ENCODE measurements around the gene ABCA2. TPM values are rescaled to one million over a fixed set of nuclear protein-coding genes. Genes with fewer than 3 reads are reported as not detected.

Gene ABCA2
- polyA plus RNA-seq, 1 donor, result 25.3 TPM

DNA sequence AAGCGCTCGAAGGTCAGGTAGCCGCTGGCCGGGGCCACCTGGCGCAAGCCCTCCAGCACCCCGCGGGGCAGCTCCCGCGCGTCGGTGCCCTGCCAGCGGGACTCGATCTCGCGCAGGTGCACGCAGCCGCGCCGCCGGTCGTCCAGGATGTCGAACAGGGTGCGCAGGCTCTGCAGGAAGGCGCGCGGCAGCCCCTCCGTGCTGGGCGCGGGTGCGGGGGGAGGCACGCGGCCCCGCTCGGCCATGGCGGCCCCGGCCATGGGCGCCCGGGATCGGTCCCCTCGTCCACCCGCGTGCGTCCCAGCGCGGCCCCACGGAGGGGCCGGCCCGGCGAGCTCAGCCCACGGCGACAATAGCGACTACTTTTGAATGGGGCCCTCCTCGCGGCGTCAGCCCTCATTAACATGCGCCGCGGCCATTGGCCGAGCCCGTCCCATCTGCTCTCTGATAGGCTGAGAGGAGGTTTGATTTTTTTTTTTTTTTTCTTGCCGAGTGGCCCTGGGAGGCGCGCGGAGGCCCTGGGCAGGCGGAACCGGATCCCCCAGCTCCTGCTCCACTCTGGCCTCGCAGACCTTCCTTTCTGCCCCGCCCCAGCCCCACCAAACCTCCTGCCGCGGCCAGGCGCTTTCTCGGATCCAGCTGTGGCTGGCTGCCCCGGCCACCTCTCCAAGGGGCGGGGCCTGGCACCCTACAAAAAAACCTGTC is 42.3 kb upstream of the ABCA2 start, which contains the start of gene SAPCD2:
TSS of gene SAPCD2 (minus strand) at position 357 of the 705 bp plus-strand sequence. CDS start at position 260, 97 bp downstream.
- Histone ChIP-seq H3K27ac (ENCODE audit: low read length) (peak within 1 kb of the TSS; percentile 60), H3K36me3 (ENCODE audit: control insufficient read depth, insufficient read depth, low read length) (peaks cover 2% of the 10 kb centered on the region), H3K27me3 (ENCODE audit: control insufficient read depth, insufficient read depth, low read length) (peaks cover 4% of the 10 kb centered on the region), H3K4me3 (ENCODE audit: low read length) (peak within 1 kb of the TSS; percentile 46), H3K9me3 (ENCODE audit: control insufficient read depth, low read depth, low read length) (peaks cover 3% of the 10 kb centered on the region), H3K4me1 (ENCODE audit: control insufficient read depth, insufficient read depth, low read length) (peaks cover 43% of the 10 kb centered on the region)
- peak; percentile 87 to 94 for DNase-seq
- WGBS (ENCODE audit: insufficient coverage, low lambda C conversion rate), result no CpG with 5 or more reads among the region's 74 CpGs

GRCh38 chr9:137069508-137070091 is 41.6 kb upstream of the ABCA2 start:
- H3K36me3 ChIP-seq (ENCODE audit: control insufficient read depth, insufficient read depth, low read length), result peaks cover 2% of the 10 kb centered on the region
- no peak overlapping the region for H3K27ac ChIP-seq (ENCODE audit: low read length)
- WGBS (ENCODE audit: insufficient coverage, low lambda C conversion rate), result no CpG with 5 or more reads among the region's 52 CpGs
- DNase-seq, result peak in 1 of 2 donors; percentile 35
- peaks cover 41% of the 10 kb centered on the region for H3K4me1 ChIP-seq (ENCODE audit: control insufficient read depth, insufficient read depth, low read length)
- peaks cover 3% of the 10 kb centered on the region for H3K9me3 ChIP-seq (ENCODE audit: control insufficient read depth, low read depth, low read length)
- peaks cover 4% of the 10 kb centered on the region for H3K27me3 ChIP-seq (ENCODE audit: control insufficient read depth, insufficient read depth, low read length)
- H3K4me3 ChIP-seq (ENCODE audit: low read length), result peak overlapping the region; percentile 46

- Histone ChIP-seq H3K27me3 (ENCODE audit: control insufficient read depth, insufficient read depth, low read length) (peaks cover 4% of the 10 kb centered on the region), H3K36me3 (ENCODE audit: control insufficient read depth, insufficient read depth, low read length) (peaks cover 2% of the 10 kb centered on the region), H3K4me3 (ENCODE audit: low read length) (peak overlapping the region; percentile 46), H3K9me3 (ENCODE audit: control insufficient read depth, low read depth, low read length) (peaks cover 3% of the 10 kb centered on the region), H3K4me1 (ENCODE audit: control insufficient read depth, insufficient read depth, low read length) (peaks cover 35% of the 10 kb centered on the region), H3K27ac (ENCODE audit: low read length) (no peak overlapping the region)
- DNase-seq, result no peak
- WGBS (ENCODE audit: insufficient coverage, low lambda C conversion rate), result no CpG with 5 or more reads among the region's 17 CpGs
Observed at GRCh38 chr9:137068539-137069507, 40.8 kb upstream of the ABCA2 start.

- Histone ChIP-seq H3K9me3 (ENCODE audit: control insufficient read depth, low read depth, low read length) (peaks cover 3% of the 10 kb centered on the region), H3K36me3 (ENCODE audit: control insufficient read depth, insufficient read depth, low read length) (peaks cover 2% of the 10 kb centered on the region), H3K4me1 (ENCODE audit: control insufficient read depth, insufficient read depth, low read length) (peaks cover 29% of the 10 kb centered on the region), H3K27me3 (ENCODE audit: control insufficient read depth, insufficient read depth, low read length) (peaks cover 4% of the 10 kb centered on the region), H3K4me3 (ENCODE audit: low read length) (no peak overlapping the region), H3K27ac (ENCODE audit: low read length) (peak overlapping the region; percentile 40)
- WGBS (ENCODE audit: insufficient coverage, low lambda C conversion rate), result no CpG with 5 or more reads among the region's 12 CpGs
- DNase-seq, result peak; percentile 79 to 82
Observed at GRCh38 chr9:137067860-137068538, 40.0 kb upstream of the ABCA2 start.

- H3K36me3 ChIP-seq (ENCODE audit: control insufficient read depth, insufficient read depth, low read length), result peaks cover 2% of the 10 kb centered on the region
- no peak overlapping the region for H3K27ac ChIP-seq (ENCODE audit: low read length)
- no peak for DNase-seq
- H3K9me3 ChIP-seq (ENCODE audit: control insufficient read depth, low read depth, low read length), result peaks cover 3% of the 10 kb centered on the region
- H3K4me3 ChIP-seq (ENCODE audit: low read length), result no peak overlapping the region
- peaks cover 4% of the 10 kb centered on the region for H3K27me3 ChIP-seq (ENCODE audit: control insufficient read depth, insufficient read depth, low read length)
- H3K4me1 ChIP-seq (ENCODE audit: control insufficient read depth, insufficient read depth, low read length), result peaks cover 28% of the 10 kb centered on the region
- no CpG with 5 or more reads among the region's 26 CpGs for WGBS (ENCODE audit: insufficient coverage, low lambda C conversion rate)
Observed at GRCh38 chr9:137066096-137066861, 38.2 kb upstream of the ABCA2 start.

DNA sequence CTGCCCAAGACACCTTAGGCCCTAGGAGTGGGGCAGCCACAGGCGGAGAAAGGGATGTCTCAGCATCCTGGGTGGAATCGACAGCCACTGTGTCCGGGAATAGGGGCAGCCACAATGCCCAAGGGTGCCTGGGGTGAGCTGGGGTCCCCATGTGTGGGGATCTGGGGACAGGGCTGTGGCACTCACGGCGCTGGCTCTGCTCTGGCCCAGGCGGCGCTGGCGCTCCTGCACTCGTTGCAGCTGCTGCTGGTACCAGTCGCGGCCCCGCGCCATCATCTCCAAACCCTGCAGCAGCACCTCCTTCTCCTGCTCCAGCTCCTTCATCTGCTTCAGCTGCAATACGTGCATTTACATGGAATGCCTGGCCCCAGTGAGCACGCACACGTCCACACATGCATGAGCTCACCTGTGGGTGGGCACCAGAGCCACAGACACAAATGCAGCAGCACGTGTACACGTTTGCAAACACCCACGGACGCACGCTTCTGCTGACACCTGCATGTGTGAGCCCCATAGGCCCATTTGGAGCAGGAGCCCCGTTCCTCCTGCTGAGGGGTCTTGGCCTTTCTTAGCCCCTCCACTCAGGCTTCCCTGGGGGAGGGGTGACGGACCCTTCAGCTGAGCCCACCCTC is 37.4 kb upstream of the ABCA2 start:
- H3K27me3 ChIP-seq (ENCODE audit: control insufficient read depth, insufficient read depth, low read length), result peaks cover 4% of the 10 kb centered on the region
- no CpG with 5 or more reads among the region's 23 CpGs for WGBS (ENCODE audit: insufficient coverage, low lambda C conversion rate)
- H3K4me1 ChIP-seq (ENCODE audit: control insufficient read depth, insufficient read depth, low read length), result peaks cover 20% of the 10 kb centered on the region
- H3K9me3 ChIP-seq (ENCODE audit: control insufficient read depth, low read depth, low read length), result no peaks in the 10 kb centered on the region
- no peak overlapping the region for H3K4me3 ChIP-seq (ENCODE audit: low read length)
- no peak overlapping the region for H3K27ac ChIP-seq (ENCODE audit: low read length)
- no peak for DNase-seq
- H3K36me3 ChIP-seq (ENCODE audit: control insufficient read depth, insufficient read depth, low read length), result peaks cover 2% of the 10 kb centered on the region

DNA sequence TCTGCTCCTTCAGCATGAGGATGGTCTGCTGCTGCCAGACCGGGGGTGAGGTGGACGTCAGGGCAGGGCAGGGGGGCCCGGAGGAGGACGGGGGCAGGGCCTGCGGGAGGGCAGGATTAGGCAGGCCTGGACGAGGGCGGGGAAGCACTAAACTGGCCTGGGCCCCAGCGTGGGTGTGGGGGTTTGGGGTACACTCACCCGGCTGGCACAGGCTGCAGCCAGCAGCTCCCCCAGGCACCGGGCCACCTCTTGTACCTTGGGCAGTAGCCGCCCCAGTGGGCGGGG is 36.8 kb upstream of the ABCA2 start:
- H3K4me1 ChIP-seq (ENCODE audit: control insufficient read depth, insufficient read depth, low read length), result peaks cover 20% of the 10 kb centered on the region
- H3K27me3 ChIP-seq (ENCODE audit: control insufficient read depth, insufficient read depth, low read length), result peaks cover 4% of the 10 kb centered on the region
- no peak for DNase-seq
- peaks cover 2% of the 10 kb centered on the region for H3K36me3 ChIP-seq (ENCODE audit: control insufficient read depth, insufficient read depth, low read length)
- H3K9me3 ChIP-seq (ENCODE audit: control insufficient read depth, low read depth, low read length), result no peaks in the 10 kb centered on the region
- no peak overlapping the region for H3K27ac ChIP-seq (ENCODE audit: low read length)
- H3K4me3 ChIP-seq (ENCODE audit: low read length), result no peak overlapping the region
- no CpG with 5 or more reads among the region's 12 CpGs for WGBS (ENCODE audit: insufficient coverage, low lambda C conversion rate)

- Histone ChIP-seq H3K4me3 (ENCODE audit: low read length) (no peak overlapping the region), H3K27me3 (ENCODE audit: control insufficient read depth, insufficient read depth, low read length) (no peaks in the 10 kb centered on the region), H3K27ac (ENCODE audit: low read length) (no peak overlapping the region), H3K4me1 (ENCODE audit: control insufficient read depth, insufficient read depth, low read length) (peaks cover 16% of the 10 kb centered on the region), H3K36me3 (ENCODE audit: control insufficient read depth, insufficient read depth, low read length) (peaks cover 2% of the 10 kb centered on the region), H3K9me3 (ENCODE audit: control insufficient read depth, low read depth, low read length) (no peaks in the 10 kb centered on the region)
- no CpG with 5 or more reads among the region's 55 CpGs for WGBS (ENCODE audit: insufficient coverage, low lambda C conversion rate)
- DNase-seq, result no peak
Observed at GRCh38 chr9:137064027-137064879, 36.2 kb upstream of the ABCA2 start.
